HL-60/S4 (cell line): Measurements from ENCODE around the gene CYP2S1.
"Not testable (repeated sequence)": the region's sequence is repeated elsewhere in the genome, so short reads cannot be mapped to it uniquely, and the experiment has no call there.

Source experiments
- in situ Hi-C: fragments of 300-500 bp; cut with MboI; formaldehyde crosslinking; loops from 2 replicates; pipeline ENCODE4 v1.14.3; 2022; ENCODE audit warnings: low sequenced_read_pairs

Gene CYP2S1, protein sequence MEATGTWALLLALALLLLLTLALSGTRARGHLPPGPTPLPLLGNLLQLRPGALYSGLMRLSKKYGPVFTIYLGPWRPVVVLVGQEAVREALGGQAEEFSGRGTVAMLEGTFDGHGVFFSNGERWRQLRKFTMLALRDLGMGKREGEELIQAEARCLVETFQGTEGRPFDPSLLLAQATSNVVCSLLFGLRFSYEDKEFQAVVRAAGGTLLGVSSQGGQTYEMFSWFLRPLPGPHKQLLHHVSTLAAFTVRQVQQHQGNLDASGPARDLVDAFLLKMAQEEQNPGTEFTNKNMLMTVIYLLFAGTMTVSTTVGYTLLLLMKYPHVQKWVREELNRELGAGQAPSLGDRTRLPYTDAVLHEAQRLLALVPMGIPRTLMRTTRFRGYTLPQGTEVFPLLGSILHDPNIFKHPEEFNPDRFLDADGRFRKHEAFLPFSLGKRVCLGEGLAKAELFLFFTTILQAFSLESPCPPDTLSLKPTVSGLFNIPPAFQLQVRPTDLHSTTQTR

DNA sequence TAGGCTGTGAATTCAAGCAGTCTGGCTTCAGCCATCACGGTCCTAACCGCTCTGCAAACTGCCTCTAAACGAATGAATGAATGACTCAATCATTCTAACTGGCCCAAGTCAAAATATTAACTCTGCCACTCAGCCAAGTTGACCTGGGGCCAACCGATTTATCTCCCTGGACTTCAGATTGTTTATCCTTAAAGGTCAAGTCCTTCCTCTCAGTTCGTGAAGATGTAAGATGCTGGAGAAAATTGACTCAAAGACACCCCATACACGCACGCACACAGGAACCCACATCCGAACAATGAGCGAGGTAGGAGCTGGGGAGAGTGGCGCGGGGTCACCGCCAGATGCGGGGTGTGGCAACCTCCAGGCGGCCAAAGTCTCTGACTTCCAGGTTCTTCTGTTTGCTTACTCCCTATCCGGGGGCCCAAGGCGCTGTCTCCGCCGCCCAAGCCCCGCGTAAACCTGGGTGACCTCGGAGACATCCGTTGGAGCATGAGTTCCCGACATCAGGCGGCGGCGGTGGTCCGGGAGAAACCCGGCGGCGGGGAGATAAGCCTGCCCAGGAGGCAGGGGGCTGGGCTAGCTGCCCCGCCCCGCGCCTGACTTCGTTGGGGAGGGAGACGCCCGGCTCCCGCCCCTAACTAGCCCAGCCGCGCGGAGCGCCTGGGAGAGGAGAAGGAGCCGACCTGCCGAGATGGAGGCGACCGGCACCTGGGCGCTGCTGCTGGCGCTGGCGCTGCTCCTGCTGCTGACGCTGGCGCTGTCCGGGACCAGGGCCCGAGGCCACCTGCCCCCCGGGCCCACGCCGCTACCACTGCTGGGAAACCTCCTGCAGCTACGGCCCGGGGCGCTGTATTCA lies at the start of gene CYP2S1:
Gene CYP2S1, plus strand, starts transcription at position 646 of the 856 bp plus-strand sequence. Its CDS starts 46 bp downstream, at position 692.
- in situ Hi-C loops = no loop called here

DNA sequence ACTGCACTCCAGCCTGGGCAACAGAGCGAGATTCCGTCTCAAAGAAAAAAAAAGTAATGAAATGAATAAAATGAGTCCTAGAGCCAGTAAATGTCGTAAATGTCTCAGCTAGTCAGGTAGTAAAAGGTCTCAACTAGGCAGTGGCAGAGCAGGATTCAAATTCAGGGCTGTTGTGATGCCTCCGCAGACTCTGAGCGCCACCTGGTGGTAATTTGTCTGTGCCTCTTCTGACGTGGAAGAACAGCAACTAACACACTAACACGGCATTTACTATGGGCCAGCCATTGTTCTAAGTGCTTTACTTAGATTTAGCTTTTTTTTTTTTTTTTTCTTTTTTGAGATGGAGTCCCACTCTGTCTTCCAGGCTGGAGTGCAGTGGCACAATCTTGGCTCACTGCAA lies 48.6 kb upstream of the CYP2S1 start:
- in situ Hi-C loops = loop anchor here (25.0 kb wide), 2 partner anchors 332 to 607 kb away; no protein-coding TSS in a partner anchor

DNA sequence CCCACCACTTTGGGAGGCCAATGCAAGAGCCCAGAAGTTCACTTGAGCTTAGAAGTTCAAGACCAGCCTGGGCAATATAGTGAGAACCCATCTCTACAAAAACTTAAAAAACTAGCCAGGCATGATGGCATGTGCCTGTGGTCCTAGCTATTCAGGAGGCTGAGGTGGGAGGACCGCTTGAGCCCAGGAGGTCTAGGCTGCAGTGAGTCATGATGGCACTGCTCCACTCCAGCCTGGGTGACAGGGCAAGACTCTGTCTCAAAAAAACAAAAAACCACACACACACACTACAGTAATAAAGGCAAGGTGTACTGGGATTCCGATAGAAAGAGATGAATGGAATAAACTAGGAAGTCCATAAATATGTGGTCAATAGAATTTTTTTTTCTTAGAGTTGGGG lies 43.2 kb upstream of the CYP2S1 start:
- in situ Hi-C loops = loop anchor here (10.0 to 25.0 kb wide), 3 partner anchors 338 to 613 kb away; no protein-coding TSS in a partner anchor

DNA sequence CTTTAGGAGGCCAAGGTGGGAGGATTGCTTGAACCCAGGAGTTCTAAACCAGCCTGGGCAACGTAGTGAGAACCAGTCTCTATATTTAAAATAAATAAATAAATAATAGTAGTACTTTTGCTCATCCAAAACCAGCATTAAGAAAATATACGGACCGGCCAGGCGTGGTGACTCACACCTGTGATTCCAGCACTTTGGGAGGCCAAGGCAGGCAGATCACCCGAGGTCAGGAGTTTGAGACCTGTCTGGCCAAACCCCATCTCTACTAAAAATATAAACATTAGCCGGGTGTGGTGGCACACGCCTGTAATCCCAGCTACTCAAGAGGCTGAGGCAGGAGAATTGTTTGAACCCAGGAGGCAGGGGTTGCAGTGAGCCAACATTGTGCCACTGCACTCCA lies 42.0 kb upstream of the CYP2S1 start:
- in situ Hi-C loops = loop anchor here (10.0 kb wide), 1 partner anchor 496 kb away; no protein-coding TSS in a partner anchor

DNA sequence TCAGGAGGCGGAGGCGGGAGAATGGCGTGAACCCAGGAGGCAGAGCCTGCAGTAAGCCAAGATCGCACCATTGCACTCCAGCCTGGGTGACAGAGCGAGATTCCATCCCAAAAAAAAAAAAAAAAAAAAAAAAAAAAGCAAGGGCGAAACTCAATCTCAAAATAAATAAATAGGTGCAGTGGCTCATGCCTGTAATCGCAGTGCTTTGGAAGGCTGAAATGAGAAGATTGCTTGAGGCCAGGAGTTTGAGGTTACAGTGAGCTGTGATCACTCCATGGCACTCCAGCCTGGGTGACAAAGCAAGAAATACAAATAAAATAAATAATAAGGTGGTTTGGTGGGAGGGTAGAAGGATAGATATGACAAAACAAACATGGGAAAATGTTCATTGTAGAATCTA lies 39.0 kb upstream of the CYP2S1 start:
- in situ Hi-C loops = loop anchor here (10.0 kb wide), 1 partner anchor 499 kb away; no protein-coding TSS in a partner anchor

DNA sequence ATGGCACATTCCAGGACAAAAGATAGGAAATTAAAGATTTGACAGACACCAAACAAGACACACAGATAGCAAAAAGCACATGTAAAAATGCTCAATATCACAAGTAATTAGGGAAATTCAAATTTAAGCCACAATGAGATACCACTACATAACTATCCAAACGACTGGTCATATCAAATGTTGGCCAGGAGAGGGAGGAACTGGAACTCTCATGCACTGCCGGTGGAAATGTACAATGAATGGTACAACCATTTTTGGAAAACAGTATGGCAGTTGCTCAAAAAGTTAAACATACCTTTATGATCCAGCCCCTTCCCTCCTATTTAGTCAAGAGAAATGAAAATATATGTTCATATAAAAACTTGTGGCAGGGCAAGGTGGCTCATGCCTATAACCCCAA lies 36.8 kb upstream of the CYP2S1 start:
- in situ Hi-C loops = loop anchor here (10.0 kb wide), 1 partner anchor 501 kb away; no protein-coding TSS in a partner anchor

DNA sequence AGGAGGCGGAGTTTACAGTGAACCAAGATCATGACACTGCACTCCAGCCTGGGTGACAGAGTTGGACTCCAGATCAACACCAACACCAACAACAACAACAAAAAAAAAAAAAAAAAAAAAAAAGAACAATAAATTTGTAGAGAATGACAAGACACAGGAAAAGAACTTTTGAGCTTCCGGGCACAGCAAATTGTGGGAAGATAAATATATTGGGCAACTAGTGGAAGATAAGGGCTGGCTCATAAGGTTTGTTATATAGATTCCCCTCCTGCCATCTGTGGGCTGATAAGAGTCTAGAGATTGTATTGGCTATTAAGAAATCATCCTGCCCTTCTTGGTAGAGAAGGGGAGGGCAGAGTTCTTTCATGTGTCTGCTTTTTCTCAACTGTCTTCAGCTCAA lies 33.1 kb upstream of the CYP2S1 start:
- in situ Hi-C loops = loop anchor here (10.0 kb wide), 1 partner anchor 505 kb away; no protein-coding TSS in a partner anchor

DNA sequence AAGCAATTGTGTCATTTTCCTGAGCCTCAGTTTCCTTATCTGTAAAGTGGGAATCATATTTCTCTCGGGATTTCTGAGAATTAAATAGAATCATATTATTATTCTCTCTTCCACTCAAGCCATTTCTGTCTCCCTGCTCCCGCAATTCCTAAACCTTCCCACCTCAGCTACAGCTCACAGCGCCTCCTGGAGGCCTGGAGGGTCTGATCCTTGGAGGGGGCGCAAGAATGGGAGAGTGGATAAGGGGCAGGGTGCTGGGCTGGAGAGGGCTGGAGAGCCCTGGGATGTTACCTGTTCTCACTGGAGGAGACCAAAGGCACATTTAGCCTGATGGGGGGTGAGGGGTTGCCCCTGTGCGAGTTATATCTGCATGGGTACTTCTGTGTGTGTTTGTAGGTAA lies 31.1 kb upstream of the CYP2S1 start:
- in situ Hi-C loops = no loop called here

DNA sequence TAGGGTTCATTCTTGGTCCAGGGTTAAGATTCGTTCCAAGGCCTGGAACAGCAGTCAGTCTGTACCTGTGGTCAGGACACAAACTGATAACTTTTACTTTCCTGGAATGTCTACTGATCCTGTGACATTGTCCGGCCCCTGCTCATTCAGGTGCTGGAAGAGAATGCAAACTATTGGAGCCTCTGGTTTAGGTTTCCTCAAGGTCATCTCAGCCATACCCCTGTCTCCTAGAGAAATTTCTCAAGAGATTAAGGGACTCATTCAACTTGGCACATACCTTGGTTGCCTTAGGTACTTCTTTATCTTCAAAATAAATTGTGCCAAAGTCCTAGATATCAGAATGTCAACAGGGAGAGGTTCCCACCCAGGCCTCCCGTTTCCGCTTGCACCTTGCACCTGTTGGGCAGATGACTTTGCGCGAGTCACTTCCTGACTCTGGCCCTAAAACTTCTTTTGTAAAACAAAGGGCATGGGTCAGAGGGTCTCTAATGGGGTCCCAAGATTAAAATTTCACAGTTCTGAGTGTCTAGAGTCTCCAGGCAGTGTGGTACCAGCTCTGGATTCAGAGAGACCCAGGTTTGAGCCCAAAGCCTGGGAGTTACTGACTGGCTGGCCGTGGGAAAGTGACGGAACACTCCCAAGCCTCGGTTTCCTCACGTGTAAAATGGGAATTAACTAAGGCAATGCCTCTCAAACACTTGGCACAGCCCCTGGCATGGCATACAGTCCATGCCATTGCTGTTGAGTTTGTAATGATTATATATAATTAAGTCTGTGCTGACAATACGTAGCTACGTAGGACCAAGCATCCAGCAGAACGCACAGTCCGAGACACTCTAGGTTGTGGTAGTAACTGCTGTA lies 25.8 kb upstream of the CYP2S1 start:
- in situ Hi-C loops = no loop called here

DNA sequence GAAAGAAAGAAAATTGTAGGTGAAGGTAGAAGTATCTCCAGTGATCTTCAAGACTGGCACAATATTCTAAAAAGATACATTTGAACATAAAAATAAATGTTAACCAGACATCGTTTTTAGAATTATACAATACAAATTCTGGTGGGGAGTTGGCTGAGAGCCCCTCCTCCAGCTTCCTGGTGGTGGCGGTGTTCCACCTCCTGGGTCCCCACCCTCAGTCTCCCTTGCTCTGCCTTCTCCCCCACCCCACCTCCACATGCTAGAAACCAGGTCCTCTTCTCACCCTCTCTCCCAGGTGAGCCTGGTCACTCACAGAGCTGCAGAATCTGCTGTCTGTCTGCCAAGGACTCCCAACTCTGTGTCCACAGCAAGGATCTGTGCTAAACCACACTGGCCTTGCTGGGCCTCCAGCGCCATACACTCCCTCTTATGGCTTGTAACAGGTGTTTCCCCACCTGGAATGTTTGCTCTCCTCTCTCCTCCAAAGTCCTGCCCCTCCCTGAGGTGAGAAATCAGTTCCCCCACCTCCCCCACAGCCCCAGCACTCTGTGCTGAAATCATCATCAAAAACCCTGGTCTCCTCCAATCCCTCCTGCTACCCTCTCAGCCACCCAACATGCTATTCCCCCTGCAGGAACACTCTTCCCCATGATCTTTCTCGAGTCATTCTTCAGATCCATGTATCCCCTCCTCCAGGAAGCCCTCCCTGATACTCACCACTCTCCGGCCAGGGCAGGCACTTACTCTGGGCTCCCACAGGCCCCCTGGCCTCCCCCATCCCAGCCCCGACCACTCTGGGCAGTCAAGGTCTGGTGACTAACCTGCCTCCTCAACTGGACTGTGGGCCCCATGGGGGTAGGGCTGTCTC lies 20.5 kb upstream of the CYP2S1 start:
- in situ Hi-C loops = no loop called here

DNA sequence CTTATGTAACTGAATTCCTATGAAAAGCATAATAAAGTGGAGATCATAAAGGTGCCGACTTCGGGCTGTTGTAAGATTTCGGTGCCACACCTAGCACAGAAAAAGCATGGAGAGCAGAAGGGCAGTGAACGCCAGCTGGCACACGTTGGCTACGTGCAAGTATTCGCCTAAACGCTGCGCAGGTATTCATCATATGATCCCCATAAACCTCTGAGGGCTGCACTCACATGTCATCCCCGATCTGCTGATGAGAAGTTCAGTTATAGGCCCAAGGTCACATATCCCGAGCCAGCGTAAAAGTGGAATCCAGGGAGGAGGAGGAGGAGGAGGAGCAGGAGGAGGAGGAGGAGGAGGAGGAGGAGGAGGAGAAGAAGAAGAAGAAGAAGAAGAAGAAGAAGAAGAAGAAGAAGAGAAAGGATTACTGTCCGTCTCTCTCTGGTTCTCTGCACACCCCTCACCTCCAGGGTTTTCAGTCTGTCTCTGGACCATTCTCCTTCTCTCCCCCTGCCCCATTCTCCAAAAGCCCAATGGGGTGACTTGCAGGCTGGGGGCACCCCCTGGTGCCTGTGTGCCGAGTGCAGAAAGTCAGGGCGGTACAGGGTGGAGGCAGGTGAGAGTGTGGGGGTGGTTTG lies 18.6 kb upstream of the CYP2S1 start:
- in situ Hi-C loops = no loop called here

DNA sequence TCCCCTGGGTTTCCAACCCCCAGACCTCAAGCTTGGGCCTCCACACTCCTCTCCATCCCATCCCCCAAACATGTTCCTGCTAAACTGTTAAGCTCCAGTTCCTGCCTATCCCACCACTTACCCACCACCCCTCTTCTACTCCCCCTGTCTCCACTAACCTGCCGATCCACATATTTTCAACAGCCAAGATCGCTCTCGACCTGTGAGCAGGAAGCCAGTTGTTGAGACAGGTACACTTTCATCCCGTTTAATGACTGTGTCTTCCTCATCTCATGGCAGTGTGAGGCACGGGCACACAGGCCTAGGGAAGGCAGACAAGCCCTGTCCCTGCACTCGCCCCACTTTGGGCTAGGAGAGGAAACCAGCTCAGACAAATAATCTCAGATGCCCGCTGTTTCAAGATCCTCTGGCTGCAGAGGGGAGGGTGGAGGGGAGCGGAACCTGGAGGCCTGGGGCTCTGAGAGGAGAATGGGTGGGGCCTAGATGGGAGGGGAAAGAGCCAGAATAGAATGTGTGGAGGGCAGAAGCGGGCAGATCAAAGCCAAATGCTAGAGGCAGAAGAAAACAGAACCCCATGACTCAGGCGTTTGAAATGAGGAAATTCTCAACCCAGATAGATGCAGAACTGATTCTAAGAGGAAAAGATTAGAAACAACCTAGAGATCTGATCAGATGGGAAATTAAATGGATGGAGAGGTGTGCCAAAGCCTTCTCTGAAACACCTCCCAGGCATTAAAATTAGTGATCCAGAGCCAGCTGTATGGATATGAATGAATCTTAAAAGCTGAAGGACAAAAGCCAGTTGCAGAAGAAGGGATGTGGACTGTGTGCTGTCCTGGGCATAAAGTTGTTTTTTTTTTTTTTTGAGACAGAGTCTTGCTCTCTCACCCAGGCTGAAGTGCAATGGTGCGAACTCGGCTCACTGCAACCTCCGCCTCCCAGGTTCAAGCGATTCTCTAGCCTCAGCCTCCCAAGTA lies 16.9 kb upstream of the CYP2S1 start:
- in situ Hi-C loops = no loop called here

DNA sequence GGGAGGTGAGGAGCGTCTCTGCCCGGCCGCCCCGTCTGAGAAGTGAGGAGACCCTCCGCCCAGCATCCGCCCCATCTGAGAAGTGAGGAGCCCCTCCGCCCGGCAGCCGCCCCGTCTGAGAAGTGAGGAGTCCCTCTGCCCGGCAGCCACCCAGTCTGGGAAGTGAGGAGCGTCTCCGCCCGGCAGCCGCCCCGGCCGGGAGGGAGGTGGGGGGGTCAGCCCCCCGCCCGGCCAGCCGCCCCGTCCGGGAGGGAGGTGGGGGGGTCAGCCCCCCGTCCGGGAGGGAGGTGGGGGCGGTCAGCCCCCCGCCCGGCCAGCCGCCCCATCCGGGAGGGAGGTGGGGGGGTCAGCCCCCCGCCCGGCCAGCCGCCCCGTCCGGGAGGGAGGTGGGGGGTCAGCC lies 12.8 kb upstream of the CYP2S1 start:
- in situ Hi-C loops = not testable (repeated sequence)

DNA sequence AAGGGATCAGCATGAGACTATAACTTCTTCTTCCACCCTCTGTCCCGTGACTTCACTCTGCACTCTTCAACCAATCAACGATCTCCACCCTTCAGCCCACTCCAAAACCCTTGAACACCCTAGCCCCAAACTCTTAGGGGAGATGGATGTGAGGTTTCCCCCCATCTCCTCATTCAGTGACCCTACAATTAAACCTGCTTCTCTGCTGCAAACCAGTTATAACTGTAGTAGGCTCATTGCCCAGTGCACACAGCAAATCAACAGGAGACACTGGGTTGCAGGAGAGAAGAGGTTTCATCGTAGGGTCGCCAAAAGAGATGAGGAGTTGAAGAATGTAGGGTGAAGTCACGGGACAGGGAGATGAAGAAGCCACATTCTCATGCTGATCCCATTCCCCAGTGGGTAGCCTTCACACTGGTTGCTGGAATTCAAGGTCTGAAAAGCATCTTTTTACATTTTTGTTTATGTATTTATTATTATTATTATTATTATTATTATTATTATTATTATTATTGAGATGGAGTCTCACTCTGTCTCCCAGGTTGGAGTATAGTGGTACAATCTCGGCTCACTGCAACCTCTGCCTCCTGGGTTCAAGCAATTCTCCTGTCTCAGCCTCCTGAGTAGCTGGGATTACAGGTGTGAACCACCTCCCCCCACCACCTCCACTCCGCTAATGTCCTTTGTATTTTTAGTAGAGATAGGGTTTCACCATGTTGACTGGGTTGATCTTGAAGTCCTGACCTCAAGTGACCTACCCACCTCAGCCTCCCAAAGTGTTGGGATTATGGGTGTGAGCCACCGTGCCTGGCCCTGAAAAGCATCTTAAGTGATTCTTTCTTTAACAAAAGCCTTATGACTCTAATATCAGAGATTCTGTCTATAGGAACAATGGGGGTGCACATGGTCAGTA lies 5.8 kb upstream of the CYP2S1 start:
- in situ Hi-C loops = no loop called here

DNA sequence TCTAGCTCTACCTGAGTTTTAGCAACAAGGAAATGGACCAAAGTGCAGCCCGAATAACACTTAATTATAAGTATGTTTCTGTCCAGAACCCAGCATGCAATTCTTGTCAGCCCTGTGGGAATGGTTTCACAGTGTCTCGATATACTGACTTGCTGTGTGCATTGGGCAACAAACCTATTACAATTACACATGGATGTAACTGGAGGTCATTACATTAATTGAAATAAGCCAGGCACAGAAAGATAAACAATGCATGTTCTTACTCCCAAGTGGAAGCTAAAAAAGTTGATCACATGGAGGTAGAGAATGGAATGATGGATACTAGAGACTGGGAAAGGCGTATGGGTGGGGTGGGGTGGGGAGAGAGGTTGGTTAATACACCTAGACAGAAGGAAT lies 5.1 kb upstream of the CYP2S1 start:
- in situ Hi-C loops = no loop called here

DNA sequence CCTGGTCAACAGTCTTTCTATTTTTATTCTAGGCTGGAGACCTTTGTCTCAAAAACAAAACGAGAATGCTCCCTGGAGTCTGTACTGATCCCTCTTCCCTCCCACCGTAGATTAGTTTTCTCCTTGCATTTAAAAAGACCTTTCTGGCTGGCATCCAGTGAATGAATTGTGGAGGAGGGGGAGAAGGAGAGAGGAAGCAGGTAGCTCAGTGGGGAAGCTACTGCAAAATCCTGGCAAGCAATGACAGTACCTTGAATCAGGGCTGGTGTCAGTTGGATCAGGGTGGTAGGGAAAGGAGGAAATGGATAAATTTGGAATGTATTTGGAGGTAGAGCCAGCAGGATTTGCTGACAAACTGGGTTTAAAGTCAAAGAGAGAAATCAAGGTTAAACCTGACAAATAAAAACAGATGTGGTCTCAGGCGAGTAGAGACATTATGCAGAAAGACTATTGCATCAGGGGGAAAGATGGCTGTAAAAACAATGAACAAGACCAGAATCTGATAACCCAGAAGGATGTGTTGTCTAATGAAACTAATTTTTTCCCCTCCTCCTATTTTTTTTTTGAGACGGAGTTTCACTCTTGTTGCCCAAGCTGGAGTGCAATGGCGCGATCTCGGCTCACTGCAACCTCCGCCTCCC lies 3.5 kb upstream of the CYP2S1 start:
- in situ Hi-C loops = no loop called here
